K562 (cell line): ENCODE measurements around the gene ZFP62. TPM values are rescaled to one million over a fixed set of nuclear protein-coding genes. Genes with fewer than 3 reads are reported as not detected.

Experiments
- AFF1 ChIP-seq, 2 experiments: fragments of 450-650 bp; IDR thresholded peaks; 2 replicates each; pipeline ENCODE4 v1.6.1; 2018; ENCODE audit warnings: mild to moderate bottlenecking in 2 of 2, low read depth in 1 of 2; ENCODE audit not compliant: partially characterized antibody in 2 of 2
- ATF1 ChIP-seq, 2 experiments: fragments of 450-650 bp in 1 of 2; IDR thresholded peaks; 2 replicates each; pipeline ENCODE4 v1.6.1; 2016; ENCODE audit warnings: missing compliant biosample characterization in 1 of 2, missing genetic modification characterization in 1 of 2
- CBX8 ChIP-seq: fragments of 200-600 bp; sonication (generic); IDR thresholded peaks from 2 replicates; pipeline ENCODE4 v1.6.1; 2012; ENCODE audit warnings: borderline replicate concordance, mixed run types, low read depth, mild to moderate bottlenecking, moderate library complexity, mixed read lengths, low read length, control low read depth, inconsistent platforms; ENCODE audit not compliant: poor library complexity, severe bottlenecking; ENCODE audit errors: extremely low read depth
- CREB1 ChIP-seq, 2 experiments: sonication (generic) in 1 of 2; formaldehyde crosslinking in 1 of 2; IDR thresholded peaks; 2 replicates each; pipeline versions ENCODE4 v1.6.1 to v1.8.0; 2012 to 2022; ENCODE audit warnings: inconsistent platforms in 1 of 2, mild to moderate bottlenecking in 1 of 2, missing genetic modification reagents in 1 of 2, moderate library complexity in 1 of 2
- E2F8 ChIP-seq: fragments of 450-650 bp; IDR thresholded peaks from 2 replicates; pipeline ENCODE4 v1.7.1; 2018; ENCODE audit warnings: mild to moderate bottlenecking, low read depth; ENCODE audit not compliant: partially characterized antibody
- HDAC2 ChIP-seq: fragments of 450-650 bp; IDR thresholded peaks from 2 replicates; pipeline ENCODE4 v1.6.1; 2016; ENCODE audit warnings: mild to moderate bottlenecking
- HOMEZ ChIP-seq: fragments of 250-450 bp; sonication (Bioruptor Pico); IDR thresholded peaks from 2 replicates; pipeline ENCODE4 v1.4.0; 2020; ENCODE audit warnings: mild to moderate bottlenecking, moderate library complexity
- KDM1A ChIP-seq, 2 experiments: fragments of 450-650 bp; IDR thresholded peaks; 2 replicates each; pipeline ENCODE4 v1.6.1; 2016; ENCODE audit warnings: mild to moderate bottlenecking in 2 of 2
- MAX ChIP-seq: sonication (generic); formaldehyde crosslinking; IDR thresholded peaks from 2 replicates; pipeline ENCODE4 v1.9.0; 2022; ENCODE audit warnings: mild to moderate bottlenecking, missing genetic modification reagents
- NCOR1 ChIP-seq: fragments of 450-650 bp; IDR thresholded peaks from 2 replicates; pipeline ENCODE4 v1.6.1; 2016; ENCODE audit warnings: mild to moderate bottlenecking, moderate library complexity
- POLR2G ChIP-seq: fragments of 200-400 bp; formaldehyde crosslinking; IDR thresholded peaks from 2 replicates; pipeline ENCODE4 v1.6.1; 2017; ENCODE audit warnings: low read depth, mild to moderate bottlenecking, antibody characterized with exemption, low read length, moderate library complexity
- PPARD ChIP-seq: fragments of 250-450 bp; sonication (Bioruptor Pico); IDR thresholded peaks from 2 replicates; pipeline ENCODE4 v1.8.0; 2022; ENCODE audit warnings: inconsistent platforms, mild to moderate bottlenecking, moderate library complexity
- PTRF ChIP-seq: fragments of 450-650 bp; IDR thresholded peaks from 2 replicates; pipeline ENCODE4 v1.6.1; 2016; ENCODE audit warnings: mild to moderate bottlenecking, missing genetic modification characterization, missing compliant biosample characterization
- TCF15 ChIP-seq: fragments of 250-450 bp; sonication (Bioruptor Pico); IDR thresholded peaks from 2 replicates; pipeline ENCODE4 v1.8.0; 2022; ENCODE audit warnings: moderate library complexity, mild to moderate bottlenecking, inconsistent platforms
- TCF7L2 ChIP-seq: fragments of 150-350 bp; IDR thresholded peaks from 2 replicates; pipeline ENCODE4 v1.6.1; 2016; ENCODE audit warnings: low read depth, mild to moderate bottlenecking, low read length, moderate library complexity
- ZNF165 ChIP-seq: fragments of 250-450 bp; sonication (Bioruptor Pico); IDR thresholded peaks from 2 replicates; pipeline ENCODE4 v1.4.0; 2020; ENCODE audit warnings: borderline replicate concordance
- ZNF77 ChIP-seq: fragments of 250-450 bp; sonication (Bioruptor Pico); IDR thresholded peaks from 2 replicates; pipeline ENCODE4 v1.5.0; 2020
- polyA plus RNA-seq, 8 experiments: library from polyadenylated mRNA; depleted of rRNA in 4 of 8; stranded (reverse) in 5 of 8; unstranded in 3 of 8; fragments of >200 nt; fragmentation: Nextera tagmentation in 2 of 8; fragmentation: Illumina TruSeq in 1 of 8; extraction: Ambion mirVana in 2 of 8; extraction: Trizol in 1 of 8; gene quantifications; 2 replicates each; pipeline versions ENCODE4 v1.2.1 to v1.2.3, GENCODE V29; 2011 to 2014; ENCODE audit warnings: inconsistent platforms in 1 of 8, missing spikeins in 1 of 8
- total RNA-seq, 7 experiments: library from RNA; depleted of rRNA in 6 of 7; stranded (reverse); fragments of >200 nt in 6 of 7; fragmentation: Illumina TruSeq in 2 of 7; extraction: Trizol in 2 of 7; gene quantifications; 2 replicates each; pipeline versions ENCODE4 v1.2.1 to v1.2.3, GENCODE V29; 2011 to 2021; ENCODE audit warnings: low replicate concordance in 1 of 7

Gene ZFP62
- total and polyA plus RNA-seq, 9 of the 15 experiments (the other 6 are each of a cell fraction or from before 2014, with no cell fraction given): 12.2 to 37.5 (median 25.0) TPM

GRCh38 chr5:180860887-180861822 lies at the start of gene ZFP62 (continued):
- TF ChIP-seq AFF1 (IDR thresholded peaks at IDR 0.05; ENCODE audit: low read depth in 1 of 2, partially characterized antibody in 2 of 2): peak in 1 of 2 experiments; percentile 34
- no peak for TF ChIP-seq ATF1 (CRISPR knock-in tag; IDR thresholded peaks at IDR 0.05)
- peak; percentile 67 for TF ChIP-seq ATF1 (tag; IDR thresholded peaks at IDR 0.05)
- no peak for TF ChIP-seq PPARD (CRISPR knock-in tag)
- no peak for TF ChIP-seq HOMEZ
- peak; percentile 59 for TF ChIP-seq NCOR1
- peak; percentile 92 for TF ChIP-seq POLR2G
- no peak for TF ChIP-seq CREB1 (IDR thresholded peaks at IDR 0.05)
- TF ChIP-seq CREB1 (CRISPR knock-in tag; IDR thresholded peaks at IDR 0.05): 0 out of 2 replicates have a peak, but pooled peaks have one; percentile 37
- no peak for TF ChIP-seq PTRF (tag)
- TF ChIP-seq HDAC2: peak; percentile 34
- TF ChIP-seq E2F8: peak; percentile 96
- TF ChIP-seq ZNF77: no peak
- TF ChIP-seq ZNF165: no peak
- TF ChIP-seq MAX (CRISPR knock-in tag): peak; percentile 42; the same call in 1 of the 2 replicates
- TF ChIP-seq TCF15 (CRISPR knock-in tag): no peak
- TF ChIP-seq TCF7L2: no peak
- no peak for TF ChIP-seq CBX8
- TF ChIP-seq KDM1A (IDR thresholded peaks at IDR 0.05): no peak
